Transverse colon (tissue), 4 donors: ENCODE results near the gene ETV4. TPM values are rescaled to one million over a fixed set of nuclear protein-coding genes. Genes with fewer than 3 reads are reported as not detected.

Source experiments
- DNase-seq: peaks from one replicate; pipeline ENCODE4 v3.0.0-alpha.2; 2019
- H3K27ac ChIP-seq, 4 donors: fragments of 200-600 bp; sonication (generic); 2 replicates each; pipeline ENCODE4 v1.5.1; 2016 to 2018; ENCODE audit warnings: inconsistent platforms in 4 of 4
- H3K27me3 ChIP-seq: fragments of 200-600 bp; sonication (generic); 2 replicates; pipeline ENCODE4 v1.5.1; 2017; ENCODE audit warnings: inconsistent platforms
- H3K36me3 ChIP-seq, 4 donors: fragments of 200-600 bp; sonication (generic); 2 replicates each; pipeline ENCODE4 v1.5.1; 2017 to 2019; ENCODE audit warnings: inconsistent platforms in 4 of 4
- H3K4me1 ChIP-seq, 4 donors: fragments of 200-600 bp; sonication (generic); 2 replicates each; pipeline ENCODE4 v1.5.1; 2017 to 2020; ENCODE audit warnings: inconsistent platforms in 4 of 4
- H3K4me3 ChIP-seq, 4 donors: fragments of 200-600 bp; sonication (generic); 1 replicate in 1 of 4; 2 replicates in 3 of 4; pipeline versions ENCODE4 v1.5.1 to v1.6.1; 2017 to 2019; ENCODE audit warnings: inconsistent platforms in 4 of 4
- H3K9me3 ChIP-seq, 2 donors: fragments of 200-600 bp; sonication (generic); 2 replicates each; pipeline ENCODE4 v1.5.1; 2017 to 2019; ENCODE audit warnings: inconsistent platforms in 2 of 2
- CTCF ChIP-seq, 5 experiments: fragments of 200-600 bp in 3 of 5; fragments of 450-650 bp in 2 of 5; sonication (generic) in 3 of 5; IDR thresholded peaks; 1 replicate in 2 of 5; 2 replicates in 3 of 5; pipeline ENCODE4 v1.5.1; 2016 to 2017; ENCODE audit warnings: antibody characterized with exemption in 5 of 5, inconsistent platforms in 3 of 5, mild to moderate bottlenecking in 2 of 5, moderate library complexity in 1 of 5
- EP300 ChIP-seq: sonication (generic); formaldehyde crosslinking; IDR thresholded peaks from one replicate; pipeline ENCODE4 v1.6.1; 2017; ENCODE audit warnings: antibody characterized with exemption, low read depth
- POLR2A ChIP-seq: fragments of 450-650 bp; IDR thresholded peaks from one replicate; pipeline ENCODE4 v1.6.1; 2016; ENCODE audit warnings: antibody characterized with exemption, mild to moderate bottlenecking, moderate library complexity
- POLR2AphosphoS5 ChIP-seq, 3 donors: sonication (generic); formaldehyde crosslinking; IDR thresholded peaks; one replicate each; pipeline ENCODE4 v1.6.1; 2016; ENCODE audit warnings: antibody characterized with exemption in 3 of 3
- WGBS, 2 donors: methylation state at CpG; one replicate each; pipeline ENCODE4 v1.1.5; 2018; ENCODE audit warnings: low coverage in 1 of 2; 5-methylcytosine and 5-hydroxymethylcytosine counted together
- in situ Hi-C, 4 donors: fragments of 200-750 bp; cut with MboI; loops; one replicate each; pipeline versions ENCODE4 v1.15.0 to v1.15.1; 2017; ENCODE audit warnings: low sequenced_read_pairs in 3 of 4, low pct_ligation_motif_present in 1 of 4, low pct_unique_long_range_greater_than_20kb in 1 of 4
- intact Hi-C: fragments of 100-400 bp; cut with DNase I; formaldehyde crosslinking; loops from one replicate; pipeline ENCODE4 v1.15.1; 2023; ENCODE audit warnings: low total_unique reads
- total RNA-seq, 4 donors: library from RNA; depleted of rRNA; stranded (reverse); fragments of >200 nt; gene quantifications; one replicate each; pipeline ENCODE4 v1.1.0, GENCODE V29; 2016

ETV4 gene
- total RNA-seq, 4 donors from 2014 or later, result 0.41 to 1.3 TPM; not detected in 2

- Histone ChIP-seq H3K4me3 (no peak overlapping the region), H3K27me3 (peaks cover 8% of the 10 kb centered on the region), H3K4me1 (peaks cover 9 to 24% (median 13%) of the 10 kb centered on the region in 4 donors), H3K36me3 (no peaks in the 10 kb centered on the region), H3K27ac (no peak overlapping the region), H3K9me3 (no peaks in the 10 kb centered on the region)
- no peak for DNase-seq
- in situ Hi-C loops (no loop called here), intact Hi-C loops (no loop called here)
- TF ChIP-seq POLR2A (no peak), POLR2AphosphoS5 (IDR thresholded peaks at IDR 0.05) (no peak), EP300 (no peak), CTCF (IDR thresholded peaks at IDR 0.05) (no peak)
- WGBS, 2 donors, result 68 to 88% methylated on average over 2 to 7 of the region's 7 CpGs
Measured at GRCh38 chr17:43560461-43561427, 14.6 kb upstream of the ETV4 start.

- Histone ChIP-seq H3K4me3 (no peak overlapping the region), H3K36me3 (no peaks in the 10 kb centered on the region), H3K9me3 (no peaks in the 10 kb centered on the region), H3K27me3 (peaks cover 8% of the 10 kb centered on the region), H3K27ac (no peak overlapping the region), H3K4me1 (peaks cover 9 to 39% (median 24%) of the 10 kb centered on the region in 4 donors)
- in situ Hi-C loops (no loop called here), intact Hi-C loops (no loop called here)
- no peak for DNase-seq
- no peak for TF ChIP-seq CTCF (IDR thresholded peaks at IDR 0.05)
- WGBS, 2 donors, result 83% methylated on average over 7 of the region's 7 CpGs; no CpG with 5 or more reads in 1 of the 2 donors
Measured at GRCh38 chr17:43559161-43559816, 13.1 kb upstream of the ETV4 start.

GRCh38 chr17:43558805-43559160, 12.6 kb upstream of the ETV4 start:
- Histone ChIP-seq H3K4me3 (no peak overlapping the region), H3K9me3 (no peaks in the 10 kb centered on the region), H3K27me3 (peaks cover 4% of the 10 kb centered on the region), H3K27ac (no peak overlapping the region), H3K4me1 (peaks cover 9 to 41% (median 25%) of the 10 kb centered on the region in 4 donors), H3K36me3 (no peaks in the 10 kb centered on the region)
- DNase-seq, result no peak
- intact Hi-C loops, result no loop called here
- 86% methylated on average over 5 of the region's 5 CpGs; no CpG with 5 or more reads in 1 of the 2 donors for WGBS, 2 donors
- in situ Hi-C loops, result no loop called here
- TF ChIP-seq POLR2AphosphoS5 (IDR thresholded peaks at IDR 0.05) (no peak), CTCF (IDR thresholded peaks at IDR 0.05) (no peak), EP300 (no peak), POLR2A (no peak)

GRCh38 chr17:43556292-43556691, 10.2 kb upstream of the ETV4 start:
- peak in 1 of 3 donors; percentile 24 for TF ChIP-seq POLR2AphosphoS5 (IDR thresholded peaks at IDR 0.05)
- TF ChIP-seq EP300, result no peak
- H3K4me3 ChIP-seq, result no peak overlapping the region
- H3K9me3 ChIP-seq, result no peaks in the 10 kb centered on the region
- intact Hi-C loops (no loop called here), in situ Hi-C loops (no loop called here)
- H3K27me3 ChIP-seq, result no peaks in the 10 kb centered on the region
- H3K4me1 ChIP-seq, result peaks cover 8 to 47% (median 32%) of the 10 kb centered on the region in 4 donors
- H3K27ac ChIP-seq, result peak overlapping the region; percentile 28 to 71 (median 49)
- peak; percentile 79 for DNase-seq
- WGBS, 2 donors, result 39 to 83% methylated on average over 2 to 5 of the region's 5 CpGs
- H3K36me3 ChIP-seq, result no peaks in the 10 kb centered on the region
